Lung (tissue), 12 donors: ENCODE measurements around the gene POC1B. TPM values are rescaled to one million over a fixed set of nuclear protein-coding genes. Genes with fewer than 3 reads are reported as not detected.

ENCODE experiments used
- ATAC-seq: fragments of 200-7000 bp; cut with Tn5 transposase; one replicate; pipeline ENCODE4 v1.9.1; 2020; ENCODE audit warnings: moderate number of reproducible peaks; ENCODE audit not compliant: insufficient read depth, low FRiP score
- DNase-seq, 3 donors: peaks; one replicate each; pipeline ENCODE4 v3.0.0-alpha.2; 2013 to 2017
- H3K27ac ChIP-seq, 2 donors: one replicate each; pipeline ENCODE4 v1.5.1; 2013; ENCODE audit warnings: mild to moderate bottlenecking in 2 of 2, moderate library complexity in 2 of 2, control low read depth in 1 of 2, inconsistent platforms in 1 of 2, low read depth in 1 of 2, low read length in 1 of 2
- H3K27me3 ChIP-seq, 3 donors: one replicate each; pipeline ENCODE4 v1.5.1; 2013; ENCODE audit warnings: low read length in 2 of 3; ENCODE audit not compliant: control insufficient read depth in 3 of 3, insufficient read depth in 3 of 3
- H3K36me3 ChIP-seq, 4 donors: one replicate each; pipeline ENCODE4 v1.5.1; 2013; ENCODE audit warnings: low read length in 4 of 4, mild to moderate bottlenecking in 1 of 4, moderate library complexity in 1 of 4; ENCODE audit not compliant: control insufficient read depth in 4 of 4, insufficient read depth in 4 of 4
- H3K4me1 ChIP-seq, 5 donors: one replicate each; pipeline ENCODE4 v1.5.1; 2013; ENCODE audit warnings: low read length in 5 of 5, mild to moderate bottlenecking in 2 of 5, moderate library complexity in 1 of 5; ENCODE audit not compliant: control insufficient read depth in 5 of 5, insufficient read depth in 5 of 5
- H3K4me3 ChIP-seq: one replicate; pipeline ENCODE4 v1.5.1; 2013; ENCODE audit warnings: mild to moderate bottlenecking, control low read depth, moderate library complexity
- H3K9ac ChIP-seq, 2 donors: one replicate each; pipeline ENCODE4 v1.5.1; 2013; ENCODE audit warnings: low read length in 2 of 2, control low read depth in 1 of 2; ENCODE audit not compliant: insufficient read depth in 1 of 2
- H3K9me3 ChIP-seq, 4 donors: one replicate each; pipeline ENCODE4 v1.5.1; 2013; ENCODE audit warnings: low read length in 3 of 4, mild to moderate bottlenecking in 1 of 4, moderate library complexity in 1 of 4; ENCODE audit not compliant: control insufficient read depth in 4 of 4, insufficient read depth in 3 of 4
- WGBS, 2 donors: extraction: QIAGEN DNeasy Blood & Tissue Kit; methylation state at CpG; one replicate each; pipeline ENCODE4 v1.1.7; 2013; 5-methylcytosine and 5-hydroxymethylcytosine counted together
- polyA plus RNA-seq, 2 donors: library from polyadenylated mRNA; stranded (reverse); fragments of 200-250 nt; gene quantifications; one replicate each; pipeline ENCODE4 v1.2.1, GENCODE V29; 2013
- total RNA-seq, 2 donors: library from RNA; depleted of rRNA in 1 of 2; stranded (reverse); fragments of >200 nt in 1 of 2; gene quantifications; one replicate each; pipeline ENCODE4 v1.2.1, GENCODE V29; 2014 to 2021
- TF ChIP-seq, protein P1 (sequence below): IDR thresholded peaks from 2 replicates; pipeline ENCODE4 v1.5.1; 2012; ENCODE audit warnings: mild to moderate bottlenecking; ENCODE audit errors: control extremely low read depth, extremely low read depth
- donor health status: control.
- donor health status: control.
- donor health status: Bipolar disorder and iron deficiency.
- donor health status: healthy.
- donor health status: DM: yes; HTN: yes; CAD: no.

POC1B gene
- total and polyA plus RNA-seq, 4 donors, result 6.9 to 32.6 (median 10.9) TPM

- ATAC-seq (no peak), DNase-seq (peak in 2 of 3 donors; percentile 31 to 35)
- no peaks in the 10 kb centered on the region for H3K36me3 ChIP-seq
- TF ChIP-seq, protein P1, sequence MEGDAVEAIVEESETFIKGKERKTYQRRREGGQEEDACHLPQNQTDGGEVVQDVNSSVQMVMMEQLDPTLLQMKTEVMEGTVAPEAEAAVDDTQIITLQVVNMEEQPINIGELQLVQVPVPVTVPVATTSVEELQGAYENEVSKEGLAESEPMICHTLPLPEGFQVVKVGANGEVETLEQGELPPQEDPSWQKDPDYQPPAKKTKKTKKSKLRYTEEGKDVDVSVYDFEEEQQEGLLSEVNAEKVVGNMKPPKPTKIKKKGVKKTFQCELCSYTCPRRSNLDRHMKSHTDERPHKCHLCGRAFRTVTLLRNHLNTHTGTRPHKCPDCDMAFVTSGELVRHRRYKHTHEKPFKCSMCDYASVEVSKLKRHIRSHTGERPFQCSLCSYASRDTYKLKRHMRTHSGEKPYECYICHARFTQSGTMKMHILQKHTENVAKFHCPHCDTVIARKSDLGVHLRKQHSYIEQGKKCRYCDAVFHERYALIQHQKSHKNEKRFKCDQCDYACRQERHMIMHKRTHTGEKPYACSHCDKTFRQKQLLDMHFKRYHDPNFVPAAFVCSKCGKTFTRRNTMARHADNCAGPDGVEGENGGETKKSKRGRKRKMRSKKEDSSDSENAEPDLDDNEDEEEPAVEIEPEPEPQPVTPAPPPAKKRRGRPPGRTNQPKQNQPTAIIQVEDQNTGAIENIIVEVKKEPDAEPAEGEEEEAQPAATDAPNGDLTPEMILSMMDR, result no peak
- WGBS, 2 donors, result 93 to 95% methylated on average over 6 of the region's 6 CpGs
- H3K4me3 ChIP-seq, result no peak overlapping the region
- H3K27ac ChIP-seq, result no peak overlapping the region
- no peaks in the 10 kb centered on the region for H3K9me3 ChIP-seq
- no peak overlapping the region for H3K9ac ChIP-seq
- peaks cover 0 to 9% (median 1%) of the 10 kb centered on the region in 5 donors for H3K4me1 ChIP-seq
- no peaks in the 10 kb centered on the region for H3K27me3 ChIP-seq
Measured at GRCh38 chr12:89421092-89421835, 104.6 kb downstream of the POC1B start.

- Histone ChIP-seq H3K27ac (no peak overlapping the region), H3K4me3 (no peak overlapping the region), H3K27me3 (no peaks in the 10 kb centered on the region), H3K4me1 (peaks cover 0 to 14% (median 3%) of the 10 kb centered on the region in 5 donors), H3K9ac (no peak overlapping the region), H3K9me3 (no peaks in the 10 kb centered on the region), H3K36me3 (no peaks in the 10 kb centered on the region)
- no peak for DNase-seq
- ATAC-seq, result peak; percentile 69
- 62 to 78% methylated on average over 5 of the region's 5 CpGs for WGBS, 2 donors
- TF ChIP-seq, protein P1, result no peak
Measured at GRCh38 chr12:89418228-89418910, 107.5 kb downstream of the POC1B start.

DNA sequence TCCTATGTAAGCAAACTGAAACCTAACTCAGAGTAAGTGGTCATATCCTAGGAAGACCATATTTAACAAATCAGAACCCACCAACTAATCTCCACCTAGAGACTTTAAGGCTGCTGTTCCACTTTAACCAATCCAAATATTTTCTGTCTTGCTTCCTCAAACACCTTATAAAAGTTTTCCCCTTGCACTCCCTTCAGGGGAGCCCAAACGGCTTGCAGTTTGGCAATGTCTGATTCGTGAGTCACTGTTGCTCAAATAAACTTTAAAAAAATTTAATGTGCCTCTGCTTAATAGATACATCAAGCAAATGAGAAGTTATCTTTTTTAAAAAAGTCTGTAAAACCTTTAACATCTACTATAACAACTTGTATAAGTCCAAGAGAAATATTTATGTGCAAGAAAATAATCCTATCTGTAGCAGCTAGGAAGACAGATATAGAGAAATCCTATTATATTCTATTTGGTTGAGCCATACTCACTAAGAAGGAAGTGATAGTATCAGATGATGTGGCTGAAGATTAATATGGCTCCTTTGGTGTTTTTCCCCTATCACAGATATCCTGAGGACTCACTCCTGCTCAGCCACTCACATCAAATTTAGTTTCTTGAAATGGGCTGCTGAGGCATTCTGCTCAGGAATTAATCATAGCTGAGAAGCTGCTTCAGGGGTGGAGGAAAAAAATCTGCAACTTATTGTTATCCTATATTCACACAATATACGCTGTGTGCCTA is 108.4 kb downstream of the POC1B start:
- no peaks in the 10 kb centered on the region for H3K27me3 ChIP-seq
- TF ChIP-seq, protein P1, result no peak
- no peak overlapping the region for H3K9ac ChIP-seq
- no peaks in the 10 kb centered on the region for H3K9me3 ChIP-seq
- 49 to 59% methylated on average over 3 of the region's 3 CpGs for WGBS, 2 donors
- ATAC-seq (peak; percentile 64), DNase-seq (peak in 2 of 3 donors; percentile 23 to 42)
- H3K4me1 ChIP-seq, result peaks cover 0 to 14% (median 3%) of the 10 kb centered on the region in 5 donors
- H3K36me3 ChIP-seq, result no peaks in the 10 kb centered on the region
- H3K27ac ChIP-seq, result no peak overlapping the region
- H3K4me3 ChIP-seq, result no peak overlapping the region
